ENCODE results near the gene MLF2.

Gene MLF2

GRCh38 chr12:6779708-6780432 is 26.9 kb upstream of the MLF2 start:
- Histone ChIP-seq H3K9me2 (replicated peaks; ENCODE audit: insufficient read depth, low read length) (no peaks in the 10 kb centered on the region), H3K9me3 (ENCODE audit: insufficient read depth, low read length) (no peaks in the 10 kb centered on the region), H3K27ac (ENCODE audit: low read depth, low read length) (no peak overlapping the region), H3K9ac (ENCODE audit: low read length) (no peak overlapping the region), H3F3A (ENCODE audit: insufficient read depth) (no peaks in the 10 kb centered on the region), H2AFZ (ENCODE audit: low read depth, low read length, severe bottlenecking) (no peak overlapping the region), H3K36me3 (ENCODE audit: low read length) (no peaks in the 10 kb centered on the region), H3K79me2 (ENCODE audit: insufficient read depth, low read length) (no peaks in the 10 kb centered on the region), H3K4me2 (ENCODE audit: low read depth, low read length, poor library complexity, severe bottlenecking) (no peak overlapping the region), H3K27me3 (ENCODE audit: low read length) (no peaks in the 10 kb centered on the region), H3K4me3 (ENCODE audit: insufficient read depth, low read length, poor library complexity, severe bottlenecking) (no peak overlapping the region), H4K20me1 (ENCODE audit: low read depth, low read length) (no peaks in the 10 kb centered on the region)
- TF ChIP-seq CTCF (IDR thresholded peaks at IDR 0.05; ENCODE audit: insufficient read depth, low read length, poor library complexity, severe bottlenecking) (no peak), EZH2phosphoT487 (conservative IDR thresholded peaks at IDR 0.05; ENCODE audit: low read length) (no peak)

- Histone ChIP-seq H3K9me2 (replicated peaks; ENCODE audit: insufficient read depth, low read length) (no peaks in the 10 kb centered on the region), H3K4me3 (ENCODE audit: insufficient read depth, low read length, poor library complexity, severe bottlenecking) (peak overlapping the region; percentile 48), H3K4me2 (ENCODE audit: low read depth, low read length, poor library complexity, severe bottlenecking) (peak overlapping the region; percentile 76), H3K27ac (ENCODE audit: low read depth, low read length) (no peak overlapping the region), H3K9me3 (ENCODE audit: insufficient read depth, low read length) (no peaks in the 10 kb centered on the region), H4K20me1 (ENCODE audit: low read depth, low read length) (no peaks in the 10 kb centered on the region), H3K27me3 (ENCODE audit: low read length) (no peaks in the 10 kb centered on the region), H3F3A (ENCODE audit: insufficient read depth) (no peaks in the 10 kb centered on the region), H3K36me3 (ENCODE audit: low read length) (no peaks in the 10 kb centered on the region), H3K9ac (ENCODE audit: low read length) (peak overlapping the region; percentile 47), H2AFZ (ENCODE audit: low read depth, low read length, severe bottlenecking) (peak overlapping the region; percentile 84), H3K79me2 (ENCODE audit: insufficient read depth, low read length) (no peaks in the 10 kb centered on the region)
- no peak for TF ChIP-seq EZH2phosphoT487 (conservative IDR thresholded peaks at IDR 0.05; ENCODE audit: low read length)
- peak; percentile 92 for TF ChIP-seq CTCF (IDR thresholded peaks at IDR 0.05; ENCODE audit: insufficient read depth, low read length, poor library complexity, severe bottlenecking)
These were observed 25.9 kb upstream of the MLF2 start for GRCh38 chr12:6778574-6779550.

- no peak overlapping the region for H3K27ac ChIP-seq (ENCODE audit: low read depth, low read length)
- no peaks in the 10 kb centered on the region for H4K20me1 ChIP-seq (ENCODE audit: low read depth, low read length)
- peak overlapping the region; percentile 84 for H2AFZ ChIP-seq (ENCODE audit: low read depth, low read length, severe bottlenecking)
- H3K4me3 ChIP-seq (ENCODE audit: insufficient read depth, low read length, poor library complexity, severe bottlenecking): no peak overlapping the region
- peak overlapping the region; percentile 47 for H3K9ac ChIP-seq (ENCODE audit: low read length)
- H3F3A ChIP-seq (ENCODE audit: insufficient read depth): no peaks in the 10 kb centered on the region
- no peaks in the 10 kb centered on the region for H3K27me3 ChIP-seq (ENCODE audit: low read length)
- TF ChIP-seq EZH2phosphoT487 (conservative IDR thresholded peaks at IDR 0.05; ENCODE audit: low read length): no peak
- TF ChIP-seq CTCF (IDR thresholded peaks at IDR 0.05; ENCODE audit: insufficient read depth, low read length, poor library complexity, severe bottlenecking): no peak
- H3K4me2 ChIP-seq (ENCODE audit: low read depth, low read length, poor library complexity, severe bottlenecking): peak overlapping the region; percentile 76
- H3K9me2 ChIP-seq (replicated peaks; ENCODE audit: insufficient read depth, low read length): no peaks in the 10 kb centered on the region
- H3K79me2 ChIP-seq (ENCODE audit: insufficient read depth, low read length): no peaks in the 10 kb centered on the region
- no peaks in the 10 kb centered on the region for H3K9me3 ChIP-seq (ENCODE audit: insufficient read depth, low read length)
- no peaks in the 10 kb centered on the region for H3K36me3 ChIP-seq (ENCODE audit: low read length)
These were observed 25.3 kb upstream of the MLF2 start for GRCh38 chr12:6778217-6778573.
